T-cell (primary cell): ENCODE results near the gene SLK. TPM values are rescaled to one million over a fixed set of nuclear protein-coding genes. Genes with fewer than 3 reads are reported as not detected.

Experiments used
- ATAC-seq, 4 experiments: fragments of 200-7000 bp in 3 of 4; fragments of 150-1000 bp in 1 of 4; cut with Tn5 transposase; replicated peaks in 1 of 4; 1 replicate in 3 of 4; 2 replicates in 1 of 4; pipeline ENCODE4 v1.10.0; 2021; ENCODE audit warnings: moderate library complexity in 3 of 4, mild to moderate bottlenecking in 2 of 4, moderate number of reproducible peaks in 1 of 4
- CTCF ChIA-PET, 2 donors: fragments of 300-600 bp; sonication (Branson Sonifier 250); formaldehyde crosslinking; loops; one replicate each; lab custom pipeline; 2022; ENCODE audit warnings: antibody characterized with exemption in 2 of 2; lab: Charles Lee
- POLR2A ChIA-PET, 2 donors: fragments of 300-600 bp; sonication (Branson Sonifier 250); formaldehyde crosslinking; loops; one replicate each; lab custom pipeline; 2022; ENCODE audit warnings: antibody characterized with exemption in 2 of 2; lab: Charles Lee
- DNase-seq, 35 experiments: peaks; one replicate each; pipeline versions ENCODE4 v3.0.0 to v3.0.0-alpha.2; 2013 to 2023
- H3K27ac ChIP-seq: one replicate; pipeline ENCODE4 v1.5.1; 2013; ENCODE audit warnings: low read length
- H3K27me3 ChIP-seq, 2 experiments: replicated peaks in 1 of 2; 1 replicate in 1 of 2; 2 replicates in 1 of 2; pipeline versions ENCODE4 v1.6.1 to v1.7.0; 2013; ENCODE audit warnings: low read length in 1 of 2, mixed read lengths in 1 of 2; ENCODE audit not compliant: control insufficient read depth in 2 of 2, insufficient read depth in 2 of 2; ENCODE audit errors: extremely low read depth in 1 of 2
- H3K36me3 ChIP-seq, 2 donors: 1 replicate in 1 of 2; 2 replicates in 1 of 2; pipeline versions ENCODE4 v1.6.1 to v1.7.0; 2013; ENCODE audit warnings: low read length in 1 of 2; ENCODE audit not compliant: control insufficient read depth in 2 of 2, insufficient read depth in 1 of 2; ENCODE audit errors: extremely low read depth in 1 of 2
- H3K4me1 ChIP-seq, 2 experiments: 1 replicate in 1 of 2; 2 replicates in 1 of 2; pipeline versions ENCODE4 v1.6.1 to v1.7.0; 2013; ENCODE audit warnings: low read length in 2 of 2, mixed read lengths in 1 of 2; ENCODE audit not compliant: insufficient read depth in 2 of 2, control insufficient read depth in 1 of 2; ENCODE audit errors: extremely low read depth in 1 of 2
- H3K4me3 ChIP-seq, 2 donors: 1 replicate in 1 of 2; 2 replicates in 1 of 2; pipeline versions ENCODE4 v1.5.1 to v1.7.0; 2013; ENCODE audit warnings: mild to moderate bottlenecking in 2 of 2, low read length in 1 of 2, moderate library complexity in 1 of 2; ENCODE audit not compliant: control insufficient read depth in 1 of 2; ENCODE audit errors: extremely low read depth in 1 of 2
- H3K9me3 ChIP-seq: 2 replicates; pipeline ENCODE4 v1.7.0; 2013
- H3K27ac Mint-ChIP-seq, 2 donors: one replicate each; pipeline ENCODE4 v1.8.0; 2020 to 2021; ENCODE audit warnings: mild to moderate bottlenecking in 2 of 2, mixed read lengths in 2 of 2
- H3K27me3 Mint-ChIP-seq, 2 donors: one replicate each; pipeline ENCODE4 v1.8.0; 2021 to 2022; ENCODE audit warnings: mixed read lengths in 2 of 2
- H3K36me3 Mint-ChIP-seq: one replicate; pipeline ENCODE4 v1.8.0; 2021; ENCODE audit warnings: mixed read lengths
- H3K4me1 Mint-ChIP-seq, 3 donors: one replicate each; pipeline ENCODE4 v1.8.0; 2020 to 2022; ENCODE audit warnings: mixed read lengths in 3 of 3, mild to moderate bottlenecking in 1 of 3
- H3K4me3 Mint-ChIP-seq, 3 donors: one replicate each; pipeline ENCODE4 v1.8.0; 2020 to 2022; ENCODE audit warnings: mild to moderate bottlenecking in 3 of 3, mixed read lengths in 3 of 3, moderate library complexity in 3 of 3
- H3K9me3 Mint-ChIP-seq, 3 donors: one replicate each; pipeline ENCODE4 v1.8.0; 2020 to 2022; ENCODE audit warnings: mixed read lengths in 3 of 3
- WGBS: methylation state at CpG from one replicate; pipeline ENCODE4 v1.1.5; 2013; ENCODE audit warnings: missing lambda C conversion rate; ENCODE audit not compliant: insufficient coverage; 5-methylcytosine and 5-hydroxymethylcytosine counted together
- total RNA-seq, 35 experiments: library from RNA in 6 of 35; stranded (reverse) in 6 of 35; fragments of 120-200 nt in 1 of 35; gene quantifications; one replicate each; pipeline versions ENCODE4 v1.2.1 to v1.2.4 and lab custom pipeline; 2013 to 2026

The SLK gene
- total RNA-seq, 5 donors from 2014 or later (not counting 1 experiment from before 2014, with no cell fraction given): 20.9 to 30.4 (median 27.3) TPM

DNA sequence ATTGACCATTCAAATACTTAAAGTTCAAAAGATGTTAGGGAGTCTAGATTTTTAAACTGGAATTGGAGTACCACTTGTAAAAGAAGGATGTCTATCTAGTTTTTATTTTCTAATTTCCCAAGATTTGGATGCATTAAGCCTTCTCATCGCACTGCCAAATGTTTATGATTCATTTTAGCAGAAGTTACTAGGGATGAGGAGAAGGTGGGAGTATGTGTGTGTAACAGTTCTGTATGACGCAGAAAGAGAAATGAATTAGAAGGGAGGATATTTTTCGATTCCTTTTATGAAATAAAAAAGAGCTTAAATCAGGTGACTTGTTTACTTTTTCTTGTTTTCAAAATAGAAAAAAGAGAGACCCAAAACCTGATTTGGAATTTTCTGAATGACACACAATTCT, 6.8 kb upstream of the SLK start:
- CTCF ChIA-PET: no interaction called here
- Mint-ChIP-seq H3K36me3 (no peaks in the 10 kb centered on the region), H3K9me3 (no peaks in the 10 kb centered on the region), H3K27me3 (peaks cover 0 to 3% of the 10 kb centered on the region in 2 donors), H3K4me3 (no peak overlapping the region), H3K4me1 (no peaks in the 10 kb centered on the region), H3K27ac (no peak overlapping the region)
- POLR2A ChIA-PET: no interaction called here
- Histone ChIP-seq H3K9me3 (no peaks in the 10 kb centered on the region), H3K27ac (no peak overlapping the region), H3K4me3 (no peak overlapping the region), H3K4me1 (no peaks in the 10 kb centered on the region), H3K36me3 (no peaks in the 10 kb centered on the region), H3K27me3 (no peaks in the 10 kb centered on the region)
- WGBS: no CpG with 5 or more reads among the region's 3 CpGs
- no peak for DNase-seq
- no peak for ATAC-seq

DNA sequence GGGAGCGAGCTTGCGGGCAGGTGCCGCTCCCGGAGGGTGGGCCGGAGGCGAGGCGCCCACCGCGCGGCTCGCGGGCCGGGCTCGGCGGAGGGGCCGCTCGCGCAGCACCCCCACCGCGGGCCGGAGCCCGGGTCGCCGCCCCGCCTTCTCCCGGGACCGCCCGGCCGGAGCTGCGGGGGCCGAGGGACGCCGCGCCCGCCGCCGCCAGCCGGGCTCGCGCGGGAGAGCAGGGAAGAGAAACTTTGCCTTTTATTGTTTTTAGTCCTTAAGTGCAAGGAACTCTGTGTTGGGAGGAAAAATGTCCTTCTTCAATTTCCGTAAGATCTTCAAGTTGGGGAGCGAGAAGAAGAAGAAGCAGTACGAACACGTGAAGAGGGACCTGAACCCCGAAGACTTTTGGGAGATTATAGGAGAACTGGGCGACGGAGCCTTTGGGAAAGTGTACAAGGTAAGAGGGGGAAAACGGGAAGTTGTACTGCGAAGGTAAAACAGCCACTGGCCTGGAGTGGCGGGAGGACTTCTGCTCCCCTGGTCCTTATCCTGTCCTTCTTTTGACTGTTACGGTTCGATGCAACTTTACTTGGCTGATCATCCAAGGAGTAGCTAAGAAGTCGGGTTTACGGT, 620 bp downstream of the SLK start:
- H3K36me3 ChIP-seq: no peaks in the 10 kb centered on the region
- ChIA-PET CTCF (interaction anchor here in 1 of 2 donors (0.6 kb wide), 1 partner anchor 29 kb away, joined by 4 read pairs; no protein-coding TSS in a partner anchor), POLR2A (no interaction called here)
- no peaks in the 10 kb centered on the region for H3K9me3 ChIP-seq
- Mint-ChIP-seq H3K27ac (peak overlapping the region; percentile 88 to 90), H3K36me3 (peaks cover under 1% of the 10 kb centered on the region), H3K9me3 (no peaks in the 10 kb centered on the region), H3K4me3 (peak overlapping the region; percentile 90 to 97 (median 95)), H3K4me1 (peaks cover 44 to 55% (median 46%) of the 10 kb centered on the region in 3 donors), H3K27me3 (no peaks in the 10 kb centered on the region)
- DNase-seq (peak in 5 of 35 experiments; percentile 8 to 44 (median 13)), ATAC-seq (peak; percentile 28 to 53 (median 43))
- H3K27ac ChIP-seq: peak overlapping the region; percentile 4
- H3K4me1 ChIP-seq: peaks cover 20 to 26% of the 10 kb centered on the region in 2 experiments
- H3K27me3 ChIP-seq: no peaks in the 10 kb centered on the region
- H3K4me3 ChIP-seq: peak overlapping the region; percentile 69 to 90
- WGBS: under 1% methylated on average over 55 of the region's 55 CpGs

DNA sequence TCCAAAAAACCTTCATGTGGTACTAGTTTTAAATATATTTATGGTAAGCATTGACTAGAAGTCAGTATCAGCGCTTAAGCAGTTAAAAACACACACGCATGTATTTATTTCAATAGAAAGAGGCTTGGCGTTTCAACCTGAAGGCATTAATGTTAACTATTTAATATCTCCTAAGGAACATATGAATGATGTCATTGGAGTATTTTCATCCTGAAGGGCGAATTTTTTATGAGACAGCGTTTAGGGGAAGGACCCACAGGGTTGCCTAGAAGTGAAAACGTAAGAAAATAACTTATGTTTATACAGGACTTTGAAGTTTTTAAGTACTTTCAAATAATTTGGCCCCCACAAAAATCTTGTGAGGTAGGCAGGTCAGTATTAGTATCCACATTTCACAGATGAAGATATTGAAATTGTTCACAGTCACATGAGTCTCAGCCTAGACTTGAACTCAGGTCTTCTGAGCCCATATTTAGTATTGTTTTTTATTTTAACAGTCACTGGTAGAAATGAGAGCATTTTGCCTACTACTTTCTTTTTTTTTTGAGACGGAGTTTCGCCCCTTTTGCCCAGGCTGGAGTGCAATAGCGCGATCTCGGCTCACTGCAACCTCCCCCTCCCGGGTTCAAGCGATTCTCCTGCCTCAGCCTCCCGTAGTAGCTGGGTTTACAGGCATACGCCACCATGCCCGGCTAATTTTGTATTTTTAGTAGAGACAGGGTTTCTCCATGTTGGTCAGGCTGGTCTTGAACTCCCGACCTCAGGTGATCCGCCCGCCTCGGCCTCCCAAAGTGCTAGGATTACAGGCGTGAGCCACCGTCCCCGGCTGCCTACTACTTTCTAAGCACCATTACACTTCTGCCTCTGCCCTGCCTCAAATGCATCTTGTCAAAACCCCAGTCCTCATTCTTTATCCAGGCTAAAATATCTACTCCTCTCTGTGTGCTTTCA, 1.8 kb downstream of the SLK start:
- ChIA-PET POLR2A (interaction anchor here in 1 of 2 donors (0.6 kb wide), 1 partner anchor 23 kb away, joined by 4 read pairs; no protein-coding TSS in a partner anchor), CTCF (interaction anchor here in 1 of 2 donors (1.0 kb wide), 1 partner anchor 15 kb away, joined by 3 read pairs; no protein-coding TSS in a partner anchor)
- peak overlapping the region; percentile 4 for H3K27ac ChIP-seq
- ATAC-seq (no peak), DNase-seq (no peak)
- Mint-ChIP-seq H3K27me3 (no peaks in the 10 kb centered on the region), H3K36me3 (peaks cover 4% of the 10 kb centered on the region), H3K4me1 (peaks cover 53 to 67% (median 56%) of the 10 kb centered on the region in 3 donors), H3K9me3 (no peaks in the 10 kb centered on the region), H3K27ac (peak overlapping the region; percentile 56 to 73), H3K4me3 (peak overlapping the region; percentile 90 to 97 (median 95))
- no peaks in the 10 kb centered on the region for H3K27me3 ChIP-seq
- H3K9me3 ChIP-seq: no peaks in the 10 kb centered on the region
- peak overlapping the region; percentile 69 to 90 for H3K4me3 ChIP-seq
- no peaks in the 10 kb centered on the region for H3K36me3 ChIP-seq
- 75% methylated on average over 9 of the region's 23 CpGs for WGBS
- H3K4me1 ChIP-seq: peaks cover 20 to 30% of the 10 kb centered on the region in 2 experiments

DNA sequence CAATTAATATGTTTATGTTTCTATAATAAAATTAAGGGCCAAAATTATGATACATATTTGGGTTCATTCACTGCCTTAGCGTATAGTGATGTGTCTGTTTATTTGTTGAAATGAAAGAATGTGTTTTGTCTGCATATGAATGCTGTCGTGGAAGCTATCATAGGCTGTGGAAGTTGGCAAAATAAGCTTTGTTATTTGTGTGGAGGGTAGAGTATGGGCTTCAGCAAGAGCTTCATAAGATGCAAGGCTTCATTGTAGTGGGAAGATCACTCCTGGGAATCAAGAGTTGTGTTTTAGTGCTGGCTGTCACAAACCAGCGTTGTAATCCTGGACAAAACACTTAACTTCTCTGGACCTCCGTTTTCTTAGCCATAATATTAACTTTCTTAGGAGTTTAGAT, 2.5 kb downstream of the SLK start:
- ATAC-seq: no peak
- peak overlapping the region; percentile 61 to 67 for H3K27ac Mint-ChIP-seq
- H3K27me3 Mint-ChIP-seq: no peaks in the 10 kb centered on the region
- no peaks in the 10 kb centered on the region for H3K27me3 ChIP-seq
- H3K36me3 Mint-ChIP-seq: peaks cover 8% of the 10 kb centered on the region
- no peaks in the 10 kb centered on the region for H3K36me3 ChIP-seq
- H3K4me1 ChIP-seq: peaks cover 20 to 30% of the 10 kb centered on the region in 2 experiments
- H3K4me3 Mint-ChIP-seq: peak overlapping the region; percentile 90 to 97 (median 95)
- ChIA-PET POLR2A (interaction anchor here in 1 of 2 donors (0.6 to 1.0 kb wide), 4 partner anchors 23 to 83 kb away, joined by 4 to 5 read pairs (median 4); no protein-coding TSS in a partner anchor), CTCF (interaction anchor here (0.6 to 1.2 kb wide), 5 partner anchors 14 to 80 kb away, joined by 3 read pairs; no protein-coding TSS in a partner anchor)
- no peaks in the 10 kb centered on the region for H3K9me3 ChIP-seq
- H3K4me3 ChIP-seq: peak overlapping the region; percentile 59 to 69
- no peak overlapping the region for H3K27ac ChIP-seq
- peaks cover 57 to 72% (median 61%) of the 10 kb centered on the region in 3 donors for H3K4me1 Mint-ChIP-seq
- no peak for DNase-seq
- 18% methylated on average over 1 of the region's 4 CpGs for WGBS
- peaks cover 0 to 3% (median 0%) of the 10 kb centered on the region in 3 donors for H3K9me3 Mint-ChIP-seq

DNA sequence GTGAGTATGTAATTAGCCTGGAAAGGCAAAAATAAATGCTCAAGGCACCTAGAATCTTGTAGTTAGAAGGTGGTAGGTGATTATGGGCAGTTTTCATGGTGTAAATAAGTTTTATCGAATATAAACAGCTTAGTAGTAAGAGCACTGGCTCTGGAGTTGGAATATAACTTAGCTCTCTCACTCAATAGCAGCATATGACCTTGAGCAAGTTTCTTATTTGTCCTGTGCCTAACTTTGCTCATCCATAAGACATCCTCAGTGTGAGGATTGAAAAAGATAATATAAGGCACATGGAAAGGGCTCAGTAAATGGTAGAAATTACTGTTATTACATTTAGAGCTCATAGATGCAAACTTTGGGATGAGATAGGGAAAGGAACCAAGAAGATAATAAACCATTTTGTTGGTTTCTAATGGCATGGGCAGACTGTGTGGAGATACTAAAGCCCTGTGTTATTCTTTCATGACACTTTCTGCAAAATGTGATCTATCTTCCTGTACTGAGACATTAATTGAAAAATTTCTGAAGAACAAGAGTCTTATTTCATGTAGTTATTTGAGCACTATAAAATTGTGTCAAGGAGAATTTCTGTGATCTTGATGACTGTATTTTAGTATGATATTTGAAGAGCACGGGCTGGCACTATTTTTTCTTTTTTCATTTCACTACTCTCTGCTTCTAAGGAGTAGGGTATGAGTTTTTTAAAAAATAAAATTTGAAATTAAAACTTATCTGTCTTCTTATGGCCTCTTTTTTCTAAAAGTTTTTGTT, 3.1 kb downstream of the SLK start:
- WGBS: no CpG with 5 or more reads among the region's 2 CpGs
- DNase-seq (no peak), ATAC-seq (no peak)
- Histone ChIP-seq H3K9me3 (no peaks in the 10 kb centered on the region), H3K36me3 (no peaks in the 10 kb centered on the region), H3K4me1 (peaks cover 20 to 30% of the 10 kb centered on the region in 2 experiments), H3K27me3 (no peaks in the 10 kb centered on the region), H3K4me3 (peak overlapping the region; percentile 59 to 69), H3K27ac (no peak overlapping the region)
- peaks cover 10% of the 10 kb centered on the region for H3K36me3 Mint-ChIP-seq
- H3K27me3 Mint-ChIP-seq: no peaks in the 10 kb centered on the region
- CTCF ChIA-PET: interaction anchor here (0.6 to 1.2 kb wide), 5 partner anchors 13 to 81 kb away, joined by 3 read pairs; no protein-coding TSS in a partner anchor
- H3K9me3 Mint-ChIP-seq: peaks cover 0 to 3% (median 0%) of the 10 kb centered on the region in 3 donors
- H3K4me1 Mint-ChIP-seq: peaks cover 59 to 76% (median 64%) of the 10 kb centered on the region in 3 donors
- POLR2A ChIA-PET: interaction anchor here in 1 of 2 donors (0.6 to 1.0 kb wide), 3 partner anchors 59 to 84 kb away, joined by 4 to 5 read pairs (median 4); no protein-coding TSS in a partner anchor
- H3K4me3 Mint-ChIP-seq: peak overlapping the region; percentile 90 to 97 (median 95)
- peak overlapping the region; percentile 61 to 67 for H3K27ac Mint-ChIP-seq
